GM23248 (cell line): ENCODE data around the gene TBC1D1. TPM values are rescaled to one million over a fixed set of nuclear protein-coding genes. Genes with fewer than 3 reads are reported as not detected.
A peak's percentile ranks its signal among the peaks of the same experiment; 100 is the strongest.

Experiments used
- DNase-seq: peaks from one replicate; pipeline ENCODE4 v3.0.0-alpha.2; 2015
- H2AFZ ChIP-seq: fragments of 200-600 bp; sonication (generic); 2 replicates; pipeline ENCODE4 v1.6.1; 2016; ENCODE audit warnings: antibody characterized with exemption
- H3F3A ChIP-seq: fragments of 200-600 bp; sonication (generic); 2 replicates; pipeline ENCODE4 v1.6.1; 2016; ENCODE audit warnings: mild to moderate bottlenecking, antibody characterized with exemption, mixed run types; ENCODE audit not compliant: insufficient read depth
- H3K27ac ChIP-seq: fragments of 200-600 bp; sonication (generic); 2 replicates; pipeline ENCODE4 v1.5.1; 2016; ENCODE audit warnings: mild to moderate bottlenecking
- H3K27me3 ChIP-seq: fragments of 200-600 bp; sonication (generic); replicated peaks from 2 replicates; pipeline ENCODE4 v1.6.1; 2016; ENCODE audit warnings: mild to moderate bottlenecking; ENCODE audit not compliant: insufficient read depth
- H3K36me3 ChIP-seq: fragments of 200-600 bp; sonication (generic); 2 replicates; pipeline ENCODE4 v1.6.1; 2016; ENCODE audit warnings: low read depth, mild to moderate bottlenecking
- H3K4me1 ChIP-seq: fragments of 200-600 bp; sonication (generic); 2 replicates; pipeline ENCODE4 v1.6.1; 2016; ENCODE audit warnings: mild to moderate bottlenecking; ENCODE audit not compliant: insufficient read depth
- H3K4me2 ChIP-seq: fragments of 200-600 bp; sonication (generic); one replicate; pipeline ENCODE4 v1.6.1; 2016; ENCODE audit warnings: mild to moderate bottlenecking; ENCODE audit not compliant: unreplicated experiment
- H3K4me3 ChIP-seq: fragments of 200-600 bp; sonication (generic); 2 replicates; pipeline ENCODE4 v1.5.1; 2016; ENCODE audit warnings: mild to moderate bottlenecking
- H3K79me2 ChIP-seq: fragments of 200-600 bp; sonication (generic); 2 replicates; pipeline ENCODE4 v1.6.1; 2016; ENCODE audit warnings: mild to moderate bottlenecking; ENCODE audit not compliant: insufficient read depth
- H3K9ac ChIP-seq: fragments of 200-600 bp; sonication (generic); 2 replicates; pipeline ENCODE4 v1.6.1; 2016; ENCODE audit warnings: mild to moderate bottlenecking
- H3K9me2 ChIP-seq: fragments of 200-600 bp; sonication (generic); 2 replicates; pipeline ENCODE4 v1.6.1; 2016; ENCODE audit warnings: mixed run types, mild to moderate bottlenecking, moderate library complexity; ENCODE audit not compliant: insufficient read depth
- H3K9me3 ChIP-seq: fragments of 200-600 bp; sonication (generic); one replicate; pipeline ENCODE4 v1.6.1; 2017; ENCODE audit warnings: low read depth
- H4K20me1 ChIP-seq: fragments of 200-600 bp; sonication (generic); 2 replicates; pipeline ENCODE4 v1.6.0; 2016; ENCODE audit not compliant: insufficient read depth
- EZH2 ChIP-seq: fragments of 200-600 bp; sonication (generic); IDR thresholded peaks from 2 replicates; pipeline ENCODE4 v1.6.1; 2018; ENCODE audit warnings: antibody characterized with exemption, mild to moderate bottlenecking; ENCODE audit not compliant: insufficient read depth, poor library complexity, severe bottlenecking
- EZH2phosphoT487 ChIP-seq: fragments of 200-600 bp; sonication (generic); IDR thresholded peaks from 2 replicates; pipeline ENCODE4 v1.6.1; 2018; ENCODE audit warnings: antibody characterized with exemption, moderate library complexity, mild to moderate bottlenecking, low read depth; ENCODE audit not compliant: insufficient read depth
- WGBS, 2 experiments: methylation state at CpG; one replicate each; pipeline ENCODE4 v1.1.6; 2015 to 2017; ENCODE audit warnings: low lambda C conversion rate in 2 of 2, low coverage in 1 of 2; ENCODE audit errors: missing lambda C conversion rate in 2 of 2; 5-methylcytosine and 5-hydroxymethylcytosine counted together
- in situ Hi-C: fragments of 300-500 bp; cut with MboI; formaldehyde crosslinking; loops from 2 replicates; pipeline ENCODE4 v1.15.0; 2020
- polyA plus RNA-seq: library from polyadenylated mRNA; unstranded; fragments of >200 nt; fragmentation: Nextera tagmentation; extraction: Ambion mirVana; gene quantifications from 2 replicates; pipeline ENCODE4 v1.2.1, GENCODE V29; 2016
- total RNA-seq: library from RNA; depleted of rRNA; stranded (reverse); fragments of >200 nt; shearing (Covaris generic); gene quantifications from 2 replicates; pipeline ENCODE4 v1.2.3, GENCODE V29; 2014

The TBC1D1 gene
- total and polyA plus RNA-seq, 2 experiments from 2014 or later: 12.4 to 34.6 TPM

GRCh38 chr4:37976507-37976906 lies 85.6 kb downstream of the TBC1D1 start:
- Histone ChIP-seq H3K4me3 (peak overlapping the region; percentile 54), H3K9me3 (no peaks in the 10 kb centered on the region), H3K4me2 (peak overlapping the region; percentile 35), H3F3A (peaks cover 15% of the 10 kb centered on the region), H3K9ac (peak overlapping the region; percentile 54), H3K4me1 (peaks cover 9% of the 10 kb centered on the region), H3K27me3 (no peaks in the 10 kb centered on the region), H3K9me2 (no peaks in the 10 kb centered on the region), H2AFZ (peak overlapping the region; percentile 83), H3K36me3 (no peaks in the 10 kb centered on the region), H3K79me2 (peaks cover 31% of the 10 kb centered on the region), H4K20me1 (no peaks in the 10 kb centered on the region), H3K27ac (no peak overlapping the region)
- in situ Hi-C loops: no loop called here
- peak; percentile 34 for DNase-seq
- WGBS, 2 experiments: 50 to 55% methylated on average over 3 of the region's 3 CpGs
- no peak for TF ChIP-seq EZH2
- TF ChIP-seq EZH2phosphoT487: no peak

GRCh38 chr4:37976991-37977470 lies 86.1 kb downstream of the TBC1D1 start:
- no peaks in the 10 kb centered on the region for H4K20me1 ChIP-seq
- H3F3A ChIP-seq: peaks cover 15% of the 10 kb centered on the region
- peak overlapping the region; percentile 83 for H3K4me2 ChIP-seq
- in situ Hi-C loops: no loop called here
- H2AFZ ChIP-seq: peak overlapping the region; percentile 87
- H3K9ac ChIP-seq: peak overlapping the region; percentile 78
- peaks cover 32% of the 10 kb centered on the region for H3K79me2 ChIP-seq
- no peaks in the 10 kb centered on the region for H3K27me3 ChIP-seq
- peak; percentile 78 for DNase-seq
- H3K9me2 ChIP-seq: no peaks in the 10 kb centered on the region
- H3K9me3 ChIP-seq: no peaks in the 10 kb centered on the region
- no peaks in the 10 kb centered on the region for H3K36me3 ChIP-seq
- 5 to 14% methylated on average over 5 to 21 of the region's 50 CpGs for WGBS, 2 experiments
- H3K27ac ChIP-seq: no peak overlapping the region
- no peak for TF ChIP-seq EZH2
- TF ChIP-seq EZH2phosphoT487: no peak
- H3K4me3 ChIP-seq: peak overlapping the region; percentile 73
- peaks cover 10% of the 10 kb centered on the region for H3K4me1 ChIP-seq

- no peaks in the 10 kb centered on the region for H3K27me3 ChIP-seq
- H3K4me3 ChIP-seq: peak overlapping the region; percentile 73
- H3K36me3 ChIP-seq: no peaks in the 10 kb centered on the region
- WGBS, 2 experiments: 0 to 2% methylated on average over 29 to 54 of the region's 74 CpGs
- DNase-seq: peak; percentile 84
- H3F3A ChIP-seq: peaks cover 15% of the 10 kb centered on the region
- peaks cover 32% of the 10 kb centered on the region for H3K79me2 ChIP-seq
- no peak overlapping the region for H3K27ac ChIP-seq
- H3K4me2 ChIP-seq: peak overlapping the region; percentile 83
- no peaks in the 10 kb centered on the region for H3K9me2 ChIP-seq
- no peaks in the 10 kb centered on the region for H4K20me1 ChIP-seq
- peaks cover 14% of the 10 kb centered on the region for H3K4me1 ChIP-seq
- H3K9me3 ChIP-seq: no peaks in the 10 kb centered on the region
- H3K9ac ChIP-seq: peak overlapping the region; percentile 78
- in situ Hi-C loops: no loop called here
- TF ChIP-seq EZH2 (no peak), EZH2phosphoT487 (no peak)
- H2AFZ ChIP-seq: peak overlapping the region; percentile 87
These were observed 86.8 kb downstream of the TBC1D1 start for GRCh38 chr4:37977471-37978247.

- 45 to 49% methylated on average over 11 of the region's 11 CpGs for WGBS, 2 experiments
- Histone ChIP-seq H3K9me3 (no peaks in the 10 kb centered on the region), H3K9me2 (no peaks in the 10 kb centered on the region), H3K4me3 (peak overlapping the region; percentile 73), H3K4me2 (peak overlapping the region; percentile 83), H3K27ac (no peak overlapping the region), H3K36me3 (no peaks in the 10 kb centered on the region), H2AFZ (peak overlapping the region; percentile 87), H4K20me1 (no peaks in the 10 kb centered on the region), H3K4me1 (peaks cover 14% of the 10 kb centered on the region), H3K27me3 (no peaks in the 10 kb centered on the region), H3F3A (peaks cover 15% of the 10 kb centered on the region), H3K9ac (peak overlapping the region; percentile 78), H3K79me2 (peaks cover 33% of the 10 kb centered on the region)
- in situ Hi-C loops: no loop called here
- no peak for DNase-seq
- no peak for TF ChIP-seq EZH2
- no peak for TF ChIP-seq EZH2phosphoT487
These were observed 87.5 kb downstream of the TBC1D1 start for GRCh38 chr4:37978248-37978924.
